ENCODE data around the gene G3BP1.

G3BP1 gene

DNA sequence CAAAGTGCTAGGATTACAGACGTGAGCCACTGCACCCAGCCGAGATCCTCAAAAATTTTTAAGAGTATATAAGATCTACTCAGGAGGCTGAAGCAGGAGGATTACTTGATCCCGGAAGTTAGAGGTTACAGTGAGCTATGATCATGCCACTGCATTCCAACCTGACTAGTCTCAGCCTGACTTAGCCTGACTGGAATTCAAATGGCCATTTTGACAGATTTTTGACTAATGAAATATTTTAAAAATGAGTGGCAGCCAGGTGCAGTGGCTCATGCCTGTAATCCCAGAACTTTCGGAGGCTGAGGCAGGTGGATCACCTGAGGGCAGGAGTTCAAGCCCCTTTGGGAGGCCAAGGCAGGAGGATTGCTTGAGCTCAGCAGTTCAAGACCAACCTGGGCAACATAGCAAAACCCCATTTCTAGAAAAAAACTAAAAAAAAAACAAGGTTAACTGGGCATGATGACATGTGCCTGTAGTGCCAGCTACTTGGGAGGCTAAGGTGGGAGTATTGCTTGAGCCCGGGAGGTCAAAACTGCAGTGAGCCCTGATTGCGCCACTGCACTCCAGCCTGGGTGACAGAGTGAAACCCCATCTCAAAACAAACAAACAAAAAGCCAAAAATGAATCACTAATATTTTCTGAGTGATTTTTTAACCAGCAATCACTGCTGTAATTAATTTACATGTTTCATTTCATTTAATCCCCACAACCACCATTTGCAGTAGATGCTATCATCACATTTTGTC lies 29.9 kb upstream of the G3BP1 start:
- TF ChIP-seq ZNF274 (IDR thresholded peaks at IDR 0.05; ENCODE audit: low read depth, low read length) = no peak
- H3K4me3 ChIP-seq (ENCODE audit: low read length) = no peak overlapping the region

- TF ChIP-seq ZNF274 (IDR thresholded peaks at IDR 0.05; ENCODE audit: low read depth, low read length) = no peak
Observed at GRCh38 chr5:151742870-151743294, 28.9 kb upstream of the G3BP1 start.

DNA sequence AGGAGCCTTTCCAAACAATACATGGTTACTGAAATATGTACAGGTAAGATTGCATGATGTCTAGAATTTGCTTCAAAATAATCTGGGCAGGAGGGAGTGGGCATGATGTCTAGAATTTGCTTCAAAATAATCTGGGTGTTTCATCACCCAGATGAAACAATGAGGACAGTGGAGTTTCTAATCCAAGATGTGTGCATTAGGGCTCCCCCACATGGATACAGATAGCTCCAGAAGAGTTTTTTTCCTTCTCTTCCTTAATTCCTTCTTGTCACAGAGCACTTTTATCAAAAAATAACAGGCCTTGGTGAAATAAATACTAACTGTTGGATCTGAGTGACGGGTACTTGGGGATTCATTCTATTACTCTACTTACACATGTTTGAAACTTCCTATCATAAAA lies 28.2 kb upstream of the G3BP1 start:
- no peak overlapping the region for H3K4me3 ChIP-seq (ENCODE audit: low read length)
- TF ChIP-seq ZNF274 (IDR thresholded peaks at IDR 0.05; ENCODE audit: low read depth, low read length) = no peak

More at GRCh38 chr5:151742870-151743294, 28.9 kb upstream of the G3BP1 start:
- H3K4me3 ChIP-seq (ENCODE audit: low read length) = no peak overlapping the region

- TF ChIP-seq ZNF274 (IDR thresholded peaks at IDR 0.05; ENCODE audit: low read depth, low read length) = no peak
Observed at GRCh38 chr5:151745071-151745705, 26.6 kb upstream of the G3BP1 start.

DNA sequence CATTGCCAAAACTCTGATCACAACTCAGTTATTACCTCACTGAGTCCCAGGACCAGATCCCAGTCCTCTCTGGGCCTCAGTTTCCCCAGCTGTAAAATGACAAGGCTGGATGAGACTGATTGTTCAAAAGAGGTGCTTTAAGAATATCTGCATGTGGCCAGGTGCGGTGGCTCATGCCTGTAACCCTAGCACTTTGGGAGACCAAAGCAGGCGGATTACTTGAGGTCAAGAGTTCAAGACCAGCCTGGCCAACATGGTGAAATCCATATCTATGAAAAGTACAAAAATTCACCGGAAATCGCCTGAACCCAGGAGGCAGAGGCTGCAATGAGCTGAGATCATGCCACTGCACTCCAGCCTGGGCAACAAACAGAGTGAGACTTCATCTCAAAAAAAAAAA lies 21.6 kb upstream of the G3BP1 start:
- no peak for TF ChIP-seq ZNF274 (IDR thresholded peaks at IDR 0.05; ENCODE audit: low read depth, low read length)
- H3K4me3 ChIP-seq (ENCODE audit: low read length) = peak overlapping the region; percentile 27; the same call in 1 of the 2 replicates

More at GRCh38 chr5:151745071-151745705, 26.6 kb upstream of the G3BP1 start:
- no peak overlapping the region for H3K4me3 ChIP-seq (ENCODE audit: low read length)

- TF ChIP-seq ZNF274 (IDR thresholded peaks at IDR 0.05; ENCODE audit: low read depth, low read length) = no peak
- H3K4me3 ChIP-seq (ENCODE audit: low read length) = no peak overlapping the region
Observed at GRCh38 chr5:151751091-151751490, 20.7 kb upstream of the G3BP1 start.

GRCh38 chr5:151751593-151751992 lies 20.2 kb upstream of the G3BP1 start:
- no peak overlapping the region for H3K4me3 ChIP-seq (ENCODE audit: low read length)
- no peak for TF ChIP-seq ZNF274 (IDR thresholded peaks at IDR 0.05; ENCODE audit: low read depth, low read length)

DNA sequence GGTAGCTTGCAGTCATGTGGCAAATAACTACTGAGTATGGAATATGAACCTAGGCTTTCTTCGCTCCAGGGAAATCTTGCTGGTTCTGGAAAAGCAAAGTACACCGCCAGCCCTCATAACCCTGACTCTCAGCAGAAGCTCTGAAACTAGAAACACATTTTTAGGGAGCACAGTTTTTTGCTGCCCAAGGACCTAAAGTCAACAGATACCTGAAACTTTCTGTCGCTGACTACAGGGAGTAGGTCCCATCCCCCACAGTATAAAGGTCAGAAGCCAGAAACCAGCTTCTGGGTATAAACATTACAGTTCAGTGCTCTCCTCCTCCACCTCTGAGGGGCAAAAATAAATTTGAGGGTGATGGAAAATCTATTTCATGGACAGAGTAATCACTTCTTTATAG lies 16.4 kb upstream of the G3BP1 start:
- no peak for TF ChIP-seq ZNF274 (IDR thresholded peaks at IDR 0.05; ENCODE audit: low read depth, low read length)
- no peak overlapping the region for H3K4me3 ChIP-seq (ENCODE audit: low read length)

DNA sequence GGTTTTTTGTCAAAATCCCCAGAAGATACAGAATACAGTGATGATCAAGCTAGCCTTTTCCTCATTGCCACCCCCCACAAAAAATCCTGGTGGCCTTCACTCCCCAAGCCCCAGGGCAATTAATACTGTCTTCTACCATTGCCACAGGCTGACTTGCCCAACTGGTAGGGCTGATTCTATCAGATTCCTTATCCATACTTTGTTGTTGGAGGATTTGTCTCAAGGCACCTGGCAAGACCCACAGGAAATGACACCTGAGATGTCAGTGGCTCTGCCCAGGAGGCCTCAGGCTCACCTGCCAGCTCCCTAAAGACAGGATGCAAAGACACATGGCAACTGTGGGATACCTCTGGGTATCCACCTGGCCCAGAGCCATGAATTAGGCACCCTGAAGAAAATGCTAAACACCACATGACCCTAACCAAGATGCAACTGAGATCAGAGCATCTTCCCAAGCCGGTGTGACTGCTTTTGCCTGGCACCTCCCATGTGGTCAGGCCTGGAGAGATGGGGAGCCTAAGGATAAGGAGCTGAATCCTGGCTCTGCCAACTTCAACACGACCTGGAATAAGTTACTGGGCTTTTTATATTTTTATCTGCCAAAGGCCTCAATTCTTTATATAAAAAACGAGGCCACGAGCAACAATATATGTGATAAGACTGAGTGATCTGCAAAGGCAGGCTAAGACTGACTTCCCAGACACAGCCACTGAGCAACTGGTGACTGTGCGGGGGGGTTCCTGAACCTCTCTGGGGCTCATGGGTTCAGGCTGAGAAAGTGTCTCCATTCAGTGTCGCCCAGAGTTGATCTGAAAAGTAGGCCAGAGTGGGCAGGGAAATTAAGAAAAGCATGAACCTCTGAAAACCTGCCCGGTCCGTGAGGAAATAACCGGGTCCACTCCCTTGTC lies 14.3 kb upstream of the G3BP1 start:
- no peak for TF ChIP-seq ZNF274 (IDR thresholded peaks at IDR 0.05; ENCODE audit: low read depth, low read length)
- H3K4me3 ChIP-seq (ENCODE audit: low read length) = peak overlapping the region; percentile 69

GRCh38 chr5:151758141-151758429 lies 13.7 kb upstream of the G3BP1 start:
- peak overlapping the region; percentile 69 for H3K4me3 ChIP-seq (ENCODE audit: low read length)
- no peak for TF ChIP-seq ZNF274 (IDR thresholded peaks at IDR 0.05; ENCODE audit: low read depth, low read length)

DNA sequence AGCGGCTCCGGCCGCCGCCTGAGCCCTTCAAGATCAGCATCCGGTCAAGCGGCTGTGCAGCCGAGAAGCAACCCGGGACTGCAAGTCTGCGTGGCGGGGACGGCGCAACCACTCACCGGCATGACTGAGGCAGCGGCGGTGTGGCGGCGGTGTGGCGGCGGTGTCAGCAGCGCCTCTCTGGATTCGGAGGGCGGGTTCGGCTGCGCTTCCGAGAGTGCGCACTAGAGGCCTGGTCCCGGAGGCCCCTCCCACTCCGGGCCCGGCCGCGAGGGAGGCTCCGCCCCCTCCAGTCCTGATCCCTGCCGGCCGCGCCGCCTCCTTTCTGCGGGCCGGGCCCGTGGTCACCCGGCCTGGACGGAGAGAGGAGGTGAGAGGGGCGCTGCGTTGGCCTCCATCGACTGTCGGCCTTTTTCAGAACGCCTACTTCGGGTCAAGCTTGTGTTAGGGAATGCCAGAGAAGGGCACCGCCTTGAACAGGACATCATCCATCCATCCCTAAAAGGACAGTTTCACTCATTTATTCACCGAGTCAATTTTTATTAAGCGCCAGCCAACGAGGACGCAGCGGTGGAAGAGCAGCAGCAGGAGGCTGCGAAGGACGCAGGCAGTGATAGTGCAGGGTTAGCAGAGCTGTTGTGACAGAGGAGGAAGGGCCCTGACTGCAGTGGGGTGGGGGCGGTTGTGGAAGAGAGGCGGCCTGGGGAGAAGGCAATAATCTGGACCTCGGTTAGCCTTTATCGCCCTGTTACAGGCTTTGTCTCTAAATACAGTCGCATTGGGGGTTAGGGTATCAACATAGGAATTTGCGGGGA lies 13.1 kb upstream of the G3BP1 start, which contains the start of gene ATOX1:
Gene ATOX1 (minus strand): TSS at position 202 of the 812 bp plus-strand sequence. CDS start 80 bp downstream, at position 122.
- H3K4me3 ChIP-seq (ENCODE audit: low read length) = peak within 1 kb of the TSS; percentile 69
- TF ChIP-seq ZNF274 (IDR thresholded peaks at IDR 0.05; ENCODE audit: low read depth, low read length) = no peak

DNA sequence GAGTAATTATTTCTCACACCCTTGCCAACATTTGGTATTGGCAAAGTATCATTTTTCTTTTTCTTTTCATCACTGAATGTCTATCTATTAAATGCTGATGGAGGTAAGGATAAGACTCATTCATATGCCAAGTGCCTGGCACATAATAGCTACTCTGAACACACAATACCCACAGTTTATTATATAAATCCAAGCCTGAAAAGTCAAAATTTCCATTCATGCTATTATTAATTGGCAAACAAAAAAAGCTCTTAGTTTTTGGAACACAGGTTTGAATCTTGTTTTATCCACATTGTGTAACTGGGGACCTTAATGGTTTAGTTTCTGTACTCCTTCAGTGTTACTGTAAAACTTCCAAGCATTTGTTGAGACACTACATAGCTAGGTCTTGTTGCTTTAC lies 7.0 kb upstream of the G3BP1 start:
- H3K4me3 ChIP-seq (ENCODE audit: low read length) = no peak overlapping the region
- no peak for TF ChIP-seq ZNF274 (IDR thresholded peaks at IDR 0.05; ENCODE audit: low read depth, low read length)

DNA sequence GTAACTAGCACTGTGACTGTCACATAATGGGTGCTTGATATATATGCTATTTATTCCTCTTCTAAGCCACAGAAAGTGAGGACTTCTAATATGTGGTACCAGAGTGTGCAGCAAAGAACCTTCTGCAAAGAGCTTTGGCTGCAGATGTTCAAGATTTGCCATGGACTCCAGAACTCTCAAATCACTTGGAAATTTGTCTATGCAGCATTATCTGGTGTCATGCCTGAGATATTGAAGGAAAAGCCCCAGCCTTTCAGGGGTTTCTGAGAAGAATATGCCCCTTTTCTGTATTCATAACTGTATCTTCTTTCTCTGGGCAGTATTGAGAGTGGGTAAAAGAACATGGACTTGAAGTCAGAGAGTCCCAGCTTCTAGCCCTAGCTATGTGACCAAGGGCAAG lies 4.8 kb upstream of the G3BP1 start:
- no peak for TF ChIP-seq ZNF274 (IDR thresholded peaks at IDR 0.05; ENCODE audit: low read depth, low read length)
- no peak overlapping the region for H3K4me3 ChIP-seq (ENCODE audit: low read length)
